ENCODE measurements around the gene VAV2.

The VAV2 gene

DNA sequence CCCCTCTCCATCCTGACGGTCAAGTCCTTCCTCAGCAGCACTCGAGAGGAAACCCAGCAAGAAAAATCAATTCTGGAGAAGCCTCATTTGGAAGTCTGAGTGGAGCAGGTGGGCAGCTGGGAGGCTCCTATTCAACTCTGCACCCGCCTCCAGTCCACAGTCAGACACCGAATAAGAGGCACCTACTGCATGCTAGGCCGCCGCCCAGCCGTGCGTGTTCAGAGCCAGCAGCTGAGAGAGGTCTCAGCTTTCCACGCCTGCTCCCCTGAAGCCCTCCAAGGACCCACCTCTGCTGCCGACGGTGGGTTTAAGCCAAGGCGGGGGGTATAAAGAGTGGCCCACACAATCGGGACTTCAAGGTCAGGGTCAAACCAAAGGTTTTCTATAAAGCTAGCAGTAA is 41.9 kb downstream of the VAV2 start:
- no peak for DNase-seq

DNA sequence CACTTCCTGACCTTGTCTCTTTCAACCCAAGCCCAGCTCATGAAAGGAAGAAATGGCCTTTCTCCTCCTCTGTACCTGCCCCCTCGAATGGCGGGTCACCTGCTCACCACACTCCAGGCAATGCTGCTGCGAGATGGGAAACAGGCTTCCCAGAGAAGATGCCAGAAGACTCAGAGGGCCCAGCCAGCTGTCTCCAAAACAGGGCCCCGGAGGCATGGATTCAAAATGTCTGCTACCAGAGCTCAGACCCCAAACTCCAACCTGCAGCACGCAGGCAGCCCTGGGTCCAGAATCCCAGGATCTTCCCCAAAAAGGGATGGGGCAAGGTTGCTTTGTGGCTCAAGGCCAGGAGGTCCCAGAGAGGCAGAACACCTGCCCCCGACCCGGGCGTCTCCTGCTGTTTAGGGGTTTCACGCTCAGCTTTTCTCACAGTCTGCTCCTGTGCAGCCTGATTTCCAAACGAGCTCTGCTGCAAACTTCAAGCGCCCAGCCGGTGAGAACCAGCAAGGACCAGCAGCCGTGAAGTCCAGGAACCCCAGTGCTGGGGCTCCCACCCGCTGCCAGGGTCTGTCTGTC is 42.5 kb downstream of the VAV2 start:
- DNase-seq = no peak

GRCh38 chr9:133948561-133949485 is 43.3 kb downstream of the VAV2 start:
- DNase-seq = no peak

- DNase-seq = no peak
Measured at GRCh38 chr9:133948131-133948530, 44.0 kb downstream of the VAV2 start.

DNA sequence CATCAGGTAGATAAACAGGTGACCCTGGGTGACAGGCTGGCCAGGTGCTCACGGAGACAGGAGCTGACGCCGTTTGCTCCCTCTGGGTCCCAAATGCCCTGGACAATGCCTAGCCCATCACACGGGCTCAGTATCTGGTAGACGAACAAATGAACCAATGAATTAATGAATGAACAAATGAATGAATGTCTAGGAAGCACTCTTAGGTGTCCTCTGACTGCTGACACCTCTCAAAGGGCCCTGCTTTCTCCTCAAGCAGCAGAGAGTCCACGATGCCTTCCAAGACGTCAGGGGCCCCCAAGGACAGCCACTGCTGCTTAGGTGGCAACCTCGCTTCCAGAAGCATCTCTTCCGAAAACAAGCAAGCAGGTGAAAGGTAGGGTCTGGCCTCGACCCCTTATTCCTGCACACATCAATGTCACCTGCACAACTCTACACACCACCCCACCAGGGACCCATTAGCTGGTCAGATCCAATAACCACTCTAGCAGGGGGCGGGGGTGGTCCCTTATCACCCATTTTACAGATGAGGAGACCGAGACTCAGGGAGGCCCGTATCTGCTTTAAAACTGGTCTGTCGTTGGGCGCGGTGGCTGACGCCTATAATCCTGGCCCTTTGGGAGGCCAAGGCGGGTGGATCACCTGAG is 45.2 kb downstream of the VAV2 start:
- no peak for DNase-seq

GRCh38 chr9:133945977-133946753 is 46.0 kb downstream of the VAV2 start:
- no peak for DNase-seq

GRCh38 chr9:133945314-133945975 is 46.7 kb downstream of the VAV2 start:
- no peak for DNase-seq

GRCh38 chr9:133944746-133945135 is 47.4 kb downstream of the VAV2 start:
- DNase-seq = no peak

- no peak for DNase-seq
Measured at GRCh38 chr9:133943781-133944745, 48.1 kb downstream of the VAV2 start.

DNA sequence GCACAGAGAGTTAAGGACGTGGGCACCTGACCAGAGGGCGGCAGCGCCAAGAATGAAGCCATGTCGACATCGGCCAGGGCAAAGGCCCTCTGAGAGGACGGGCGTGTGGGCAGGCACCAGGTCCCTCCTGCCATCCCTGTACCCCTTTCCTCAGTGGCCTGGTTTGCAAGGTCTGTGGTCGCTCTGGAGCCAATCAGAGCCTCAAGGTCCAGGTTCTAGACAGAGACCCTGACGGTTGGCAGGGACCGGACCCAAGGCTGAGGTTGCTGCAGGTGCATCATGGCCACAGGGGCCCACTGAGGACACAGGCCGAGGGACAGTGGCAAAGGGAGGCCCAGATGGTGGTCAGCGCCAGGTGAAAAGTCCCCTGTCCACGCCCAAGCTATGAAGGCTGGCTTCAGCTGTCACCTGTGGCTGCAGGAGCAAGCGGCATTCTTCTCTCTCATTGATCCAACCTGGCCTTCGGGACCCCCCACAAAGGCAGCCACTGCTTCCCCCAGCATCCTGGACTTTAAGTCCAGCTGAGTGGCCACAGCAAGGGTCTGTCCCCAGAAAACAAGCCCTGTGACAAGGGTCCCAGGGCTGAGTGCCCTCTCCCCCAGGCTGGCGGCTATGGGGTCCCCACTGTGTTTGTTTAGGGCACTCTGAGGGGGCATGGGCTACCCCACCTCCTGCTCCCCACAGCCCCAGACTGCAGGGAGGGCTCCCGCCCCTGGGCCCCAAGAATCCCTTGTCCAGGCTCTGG is 48.9 kb downstream of the VAV2 start:
- no peak for DNase-seq

GRCh38 chr9:133942206-133942975 is 49.7 kb downstream of the VAV2 start:
- no peak for DNase-seq

DNA sequence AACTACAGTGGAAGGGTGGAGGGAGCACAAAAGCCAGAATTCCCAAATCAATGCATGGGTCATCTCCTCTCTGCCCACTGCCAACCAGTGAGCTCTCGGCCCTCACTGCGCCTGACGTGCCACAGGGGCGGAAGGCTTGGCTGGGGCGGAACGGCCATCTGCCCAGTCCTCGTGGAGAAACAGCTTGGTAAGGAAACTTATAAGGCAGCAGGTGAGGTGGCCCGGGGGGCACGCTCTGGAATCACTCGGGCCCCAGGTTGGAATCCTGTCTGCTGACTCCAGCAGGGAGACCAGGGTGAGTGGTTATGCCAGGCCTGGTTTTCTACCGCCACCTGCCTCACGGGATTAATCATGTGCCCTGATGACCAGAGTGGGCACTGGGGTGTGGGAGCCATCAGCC is 52.3 kb downstream of the VAV2 start:
- no peak for DNase-seq

DNA sequence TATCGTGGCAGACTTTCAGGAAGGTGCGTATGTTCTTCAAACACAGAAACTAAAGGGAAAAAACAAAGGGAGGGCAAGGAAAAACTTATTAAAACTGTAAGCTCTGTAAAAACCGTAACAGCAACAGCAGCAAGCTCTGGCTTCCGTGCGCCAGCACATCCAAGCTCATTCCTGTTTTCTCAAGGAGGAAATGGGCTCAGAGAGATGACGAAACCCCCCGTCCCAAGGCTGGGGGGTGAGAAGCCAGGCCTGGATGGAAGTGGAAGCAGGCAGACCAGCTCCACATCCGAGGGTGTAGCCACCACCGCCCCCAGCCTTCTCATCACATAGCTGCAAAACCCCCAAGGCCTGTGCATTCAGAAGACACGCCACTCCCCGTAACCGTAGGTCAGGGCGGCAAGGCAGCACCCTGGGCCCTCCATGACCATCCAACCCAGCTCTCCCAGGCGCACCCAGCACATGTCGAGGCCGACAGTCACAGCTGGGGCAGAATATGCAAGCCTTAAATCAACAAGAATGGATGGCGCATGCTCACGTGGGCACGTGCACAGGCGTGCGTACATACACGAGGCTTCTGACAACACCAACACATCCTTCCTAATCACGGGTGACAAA is 52.8 kb downstream of the VAV2 start:
- DNase-seq = no peak

DNA sequence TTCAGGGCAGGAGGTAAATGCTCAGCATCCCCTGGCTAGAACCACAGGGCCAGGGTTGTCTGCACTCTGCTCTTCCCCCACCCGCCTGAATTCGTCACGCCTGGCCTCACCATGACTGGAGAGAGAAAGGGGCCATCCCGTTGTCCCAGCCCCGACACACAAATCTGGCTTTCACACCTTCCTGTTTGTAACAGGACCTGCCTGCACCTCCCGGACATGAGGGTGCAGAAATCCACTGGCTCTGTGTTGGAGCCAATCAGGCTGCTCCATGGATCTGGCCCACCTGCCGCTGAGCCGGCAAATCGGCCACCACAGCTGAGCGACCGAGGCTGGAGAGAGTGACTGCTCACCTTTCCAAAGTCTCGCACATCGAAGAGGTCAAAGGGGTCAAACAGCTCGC is 53.4 kb downstream of the VAV2 start:
- DNase-seq = no peak

GRCh38 chr9:133938086-133938485 is 54.0 kb downstream of the VAV2 start:
- no peak for DNase-seq

DNA sequence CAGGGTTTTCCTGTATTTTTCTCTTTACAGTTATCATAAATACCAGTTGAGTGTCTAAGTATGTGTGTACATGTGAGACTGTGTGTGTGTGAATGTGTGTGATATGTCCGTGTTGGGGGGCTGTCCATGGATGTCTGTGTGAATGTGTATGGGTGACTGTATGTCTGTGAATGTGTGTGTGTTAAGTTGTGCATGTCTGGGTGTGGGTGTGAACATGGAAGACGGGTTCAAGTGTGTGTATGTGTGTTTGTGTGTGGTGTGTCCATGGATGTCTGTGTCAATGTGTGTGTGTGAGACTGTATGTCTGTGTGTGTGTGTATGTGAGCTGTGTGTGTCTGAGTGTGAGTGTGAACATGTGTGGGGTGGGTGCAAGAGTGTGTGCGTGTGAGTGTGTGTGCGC is 55.0 kb downstream of the VAV2 start:
- DNase-seq = no peak

- no peak for DNase-seq
Measured at GRCh38 chr9:133935328-133936005, 56.7 kb downstream of the VAV2 start.

GRCh38 chr9:133934482-133935232 is 57.5 kb downstream of the VAV2 start:
- no peak for DNase-seq

Data from activated CD4-positive, alpha-beta T cell treated with anti-CD3 and anti-CD28 coated beads, Interleukin-2, Interleukin-6, amounts not matched to agents 100 ng/mL and 50 ng/mL, durations not matched to agents 16 hours and 8 hours (primary cell).